Parietal lobe (tissue), 2 donors: ENCODE results near the gene ZNF619. TPM values are rescaled to one million over a fixed set of nuclear protein-coding genes. Genes with fewer than 3 reads are reported as not detected.

Experiments
- small RNA-seq: library from RNA; depleted of rRNA; stranded (forward); fragments of <200 nt; gene quantifications from one replicate; pipeline ENCODE3, GENCODE V24; 2014; ENCODE audit warnings: low replicate concordance
- total RNA-seq: library from RNA; depleted of rRNA; stranded (reverse); fragments of >200 nt; gene quantifications from one replicate; pipeline ENCODE4 v1.2.3, GENCODE V29; 2014

ZNF619 gene
- total RNA-seq, result 5.0 TPM

DNA sequence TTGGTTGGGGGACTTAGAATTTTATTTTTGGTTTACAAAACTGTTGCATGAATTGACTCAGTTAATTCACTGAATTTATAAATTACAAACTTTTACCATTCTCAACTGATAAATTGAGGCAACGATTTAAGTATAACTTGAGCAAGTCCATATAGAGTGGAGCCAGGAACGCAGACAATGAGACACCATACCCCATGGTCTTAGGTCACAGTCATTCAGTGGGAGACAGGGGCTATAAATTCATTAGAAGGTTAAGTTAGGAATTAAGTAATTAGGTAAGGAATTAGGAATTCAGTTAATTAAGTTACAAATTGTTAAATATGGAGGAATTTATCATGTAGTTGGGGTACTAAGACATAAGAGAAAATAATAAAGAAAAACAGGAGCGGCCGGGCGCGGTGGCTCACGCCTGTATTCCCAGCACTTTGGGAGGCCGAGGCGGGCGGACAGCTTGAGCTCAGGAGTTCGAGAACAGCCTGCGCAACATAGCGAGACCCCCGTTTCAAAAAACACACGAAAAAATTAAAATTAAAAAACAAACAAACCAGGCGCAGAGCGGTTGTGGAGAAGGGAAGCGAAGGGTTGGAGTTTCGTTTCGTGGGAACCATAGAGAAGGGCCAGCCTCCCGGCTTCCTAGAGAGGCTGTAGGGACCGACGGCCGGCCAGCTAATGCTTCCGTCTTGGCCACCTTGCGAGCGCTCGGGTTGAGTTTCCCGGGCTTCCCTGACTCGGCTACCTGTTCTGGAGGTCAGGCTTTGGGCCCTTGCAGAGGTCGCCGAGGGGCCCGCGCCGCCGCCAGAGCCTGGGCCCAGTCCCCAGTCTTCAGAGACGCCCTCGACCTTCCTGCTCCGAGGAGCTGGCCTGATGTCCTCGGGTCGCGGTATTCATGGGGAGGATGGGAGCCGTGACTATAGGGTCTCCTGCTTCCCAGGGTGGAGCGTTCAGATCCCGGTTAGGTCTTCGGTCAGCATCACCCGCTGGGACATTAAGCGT lies at the start of gene ZNF619:
Gene ZNF619 (plus strand): TSS at position 645 of the 993 bp plus-strand sequence. CDS start 858 bp downstream, outside the sequence.

DNA sequence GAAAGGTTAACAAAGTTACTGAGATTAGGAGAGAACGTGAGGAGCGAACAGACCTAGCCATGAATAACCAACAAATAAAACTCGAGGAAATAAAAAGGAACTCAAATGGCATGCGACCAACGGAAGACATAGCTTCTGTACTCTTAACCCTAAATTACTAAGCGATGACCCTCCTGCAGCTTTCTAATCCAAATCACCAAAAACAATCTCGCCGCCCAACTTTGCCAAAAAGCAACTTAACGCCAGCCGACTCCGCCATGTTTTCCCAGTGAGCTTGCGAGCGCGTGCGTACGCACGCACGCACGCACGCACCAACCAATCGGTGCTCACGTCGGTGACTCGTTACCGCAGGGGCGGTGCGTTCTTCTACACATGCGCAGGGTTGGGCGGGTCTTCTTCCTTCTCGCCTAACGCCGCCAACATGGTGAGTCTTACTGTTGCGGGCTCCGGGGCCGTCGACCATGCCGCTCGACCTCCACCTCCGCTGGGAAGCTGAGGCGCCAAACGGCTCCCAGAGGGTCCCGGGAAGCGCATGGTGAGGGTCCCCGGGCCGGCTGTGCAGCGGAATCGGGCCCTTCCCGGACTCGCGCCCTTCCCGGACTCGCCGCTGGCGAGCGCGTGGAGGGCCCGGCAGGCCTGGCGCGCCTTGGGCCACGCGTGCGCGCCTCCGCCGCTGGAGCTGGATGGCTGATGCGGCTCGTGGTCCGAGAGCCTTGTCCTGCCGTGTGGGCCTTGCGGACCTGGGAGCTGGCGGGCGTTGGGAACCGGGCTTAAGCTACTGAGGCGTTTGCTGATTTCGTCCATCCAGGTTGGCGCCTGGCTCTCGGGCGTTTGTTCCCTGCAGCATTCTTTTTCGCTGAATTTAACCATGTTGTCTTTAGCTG lies 19.7 kb upstream of the ZNF619 start, which contains the start of gene RPL14:
Gene RPL14 (plus strand): TSS at position 400 of the 884 bp plus-strand sequence. CDS start 133 bp downstream, at position 533.

DNA sequence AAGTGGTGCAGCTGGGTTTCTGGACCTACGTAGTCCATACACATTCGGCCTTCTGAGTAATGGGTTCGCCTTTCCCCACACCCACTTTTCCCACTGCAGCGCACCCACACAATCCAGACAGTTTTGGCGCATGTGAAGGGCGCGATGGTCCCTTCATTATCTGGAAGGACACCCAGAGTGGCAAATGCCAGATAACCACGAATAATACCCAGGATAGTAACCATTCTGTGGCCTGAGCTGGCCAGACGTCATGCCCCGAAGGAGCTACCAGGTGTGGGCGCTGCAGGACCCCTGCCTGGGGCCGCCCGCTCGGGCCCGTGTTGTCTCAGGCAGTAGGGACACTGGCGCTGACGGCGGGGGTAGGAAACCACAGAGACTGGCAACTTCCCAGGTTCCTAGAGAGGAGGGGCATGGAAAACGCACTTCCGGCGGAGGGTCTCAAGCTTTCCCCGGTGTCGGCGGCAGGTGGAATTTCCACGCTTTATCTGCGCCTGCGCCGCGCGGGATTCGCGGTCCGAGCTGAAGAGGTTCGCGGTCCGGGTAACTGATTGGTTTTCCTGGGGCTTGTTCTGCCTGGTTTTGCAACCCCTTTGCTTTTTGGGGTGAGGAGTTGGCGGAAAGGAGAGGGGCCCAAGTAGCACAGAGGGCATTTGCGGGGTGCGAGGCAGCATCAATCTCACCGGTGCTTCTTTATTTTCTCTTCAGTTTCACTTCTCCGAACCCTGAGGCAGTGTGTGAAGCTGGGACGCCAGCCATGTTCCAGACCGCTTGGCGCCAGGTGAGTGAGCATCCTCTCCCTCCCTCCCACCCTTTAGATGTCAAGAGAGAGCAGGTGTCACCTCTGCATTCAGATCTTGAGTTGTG lies 28.9 kb downstream of the ZNF619 start, which contains the start of gene ZNF620:
Gene ZNF620 (plus strand): TSS at position 441 of the 864 bp plus-strand sequence. CDS start 314 bp downstream, at position 755.

DNA sequence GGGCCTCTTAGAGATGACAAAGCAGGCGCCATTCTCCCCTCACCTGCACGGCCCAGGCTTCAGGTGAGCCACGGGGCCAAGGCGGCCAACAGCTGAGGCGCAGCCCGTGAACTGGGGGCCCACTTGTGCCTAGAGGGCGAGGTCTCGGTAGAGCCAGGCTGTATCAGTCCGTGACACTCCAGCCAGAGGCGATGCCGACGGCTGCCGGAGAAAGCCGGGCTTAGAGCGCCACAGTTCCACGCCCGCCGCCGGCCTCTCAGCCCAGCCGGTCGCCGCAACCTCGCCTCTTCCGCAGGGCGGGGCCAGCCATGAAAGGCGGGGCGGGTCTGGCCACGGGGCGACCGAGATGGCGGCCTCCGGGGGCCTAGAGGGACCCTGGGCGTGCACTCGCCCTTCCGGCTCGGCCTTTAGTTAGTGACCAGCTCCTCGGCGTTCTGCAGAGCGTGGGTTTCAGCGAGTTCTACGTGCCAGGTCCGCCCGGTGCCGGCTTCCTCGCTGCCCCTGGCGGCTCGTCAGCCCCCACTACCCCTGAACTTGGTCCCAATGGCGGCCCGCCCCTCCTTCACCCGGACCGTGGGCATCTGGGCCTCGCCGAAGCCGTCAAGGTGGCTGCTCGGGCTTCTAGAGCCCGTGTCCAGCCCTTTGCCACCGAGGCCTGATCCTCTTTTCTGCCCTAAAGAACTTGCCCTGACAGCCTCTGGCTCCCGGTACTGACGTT lies 47.8 kb downstream of the ZNF619 start, which contains the start of gene ZNF621:
Gene ZNF621 (plus strand): TSS at position 393 of the 718 bp plus-strand sequence. CDS start 881 bp downstream, outside the sequence.

Small RNA genes lying within 50 kb of the gene (small RNA-seq; reads per million reads assigned to genes)
- 26.6 reads per million, percentile 93 among the genes with 10 or more reads in this experiment for gene RNU5B-2P

Other genes starting within 250 kb of the ZNF619 start
- gene EIF1B, start 167.4 kb upstream of the ZNF619 start, total RNA-seq, result 48.8 TPM
- gene ENTPD3, start 89.9 kb upstream of the ZNF619 start, total RNA-seq, result 1.9 TPM
- 157 TPM for gene RPL14, start 19.8 kb upstream of the ZNF619 start, total RNA-seq
- 16.3 TPM for gene ZNF620, start 28.9 kb downstream of the ZNF619 start, total RNA-seq
- 22.2 TPM for gene ZNF621, start 47.8 kb downstream of the ZNF619 start, total RNA-seq